Kidney epithelial cell (primary cell): Measurements from ENCODE around the gene SDCCAG8. TPM values are rescaled to one million over a fixed set of nuclear protein-coding genes. Genes with fewer than 3 reads are reported as not detected.

ENCODE experiments used
- DNase-seq: peaks from one replicate; pipeline ENCODE4 v3.0.0-alpha.2; 2010; ENCODE audit warnings: low read depth
- H3K27me3 ChIP-seq: 2 replicates; pipeline ENCODE4 v1.6.0; 2011; ENCODE audit warnings: low read length; ENCODE audit not compliant: control insufficient read depth, insufficient read depth
- H3K36me3 ChIP-seq: 2 replicates; pipeline ENCODE4 v1.5.1; 2011; ENCODE audit warnings: low read length; ENCODE audit not compliant: control insufficient read depth, insufficient read depth
- H3K4me3 ChIP-seq: 2 replicates; pipeline ENCODE4 v1.5.1; 2011; ENCODE audit warnings: low read depth, mild to moderate bottlenecking, control low read depth, low read length
- total RNA-seq: library from RNA; depleted of rRNA; stranded (reverse); fragments of >200 nt; gene quantifications from 2 replicates; pipeline ENCODE4 v1.2.3, GENCODE V29; 2015
- TF ChIP-seq, protein P1 (sequence below): IDR thresholded peaks from 2 replicates; pipeline ENCODE4 v1.5.1; 2011; ENCODE audit warnings: mild to moderate bottlenecking, moderate library complexity, low read length, control low read depth, inconsistent platforms; ENCODE audit not compliant: insufficient read depth, poor library complexity, severe bottlenecking

SDCCAG8 gene
- total RNA-seq, 1 donor from 2014 or later: 46.9 TPM

DNA sequence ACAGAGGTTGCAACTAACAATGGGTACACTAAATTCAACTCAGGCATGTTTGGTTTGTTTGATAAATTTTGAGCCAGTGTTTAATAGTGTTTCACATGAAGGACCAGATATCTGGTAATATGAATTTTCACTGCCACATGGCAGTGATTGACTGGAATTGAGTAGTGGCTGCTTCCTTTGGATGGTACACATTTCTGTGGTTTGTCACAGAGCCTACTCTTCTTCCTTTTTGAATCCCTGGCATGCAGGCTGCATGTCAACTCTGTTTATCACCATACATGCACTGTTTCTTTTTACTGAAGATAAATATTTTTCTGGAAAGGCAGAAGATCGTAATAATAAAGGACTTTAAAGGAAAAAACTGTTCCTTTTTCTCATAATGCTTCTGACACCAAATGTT lies 35.5 kb downstream of the SDCCAG8 start:
- no peak overlapping the region for H3K4me3 ChIP-seq
- no peaks in the 10 kb centered on the region for H3K27me3 ChIP-seq
- no peak for DNase-seq
- TF ChIP-seq, protein P1, sequence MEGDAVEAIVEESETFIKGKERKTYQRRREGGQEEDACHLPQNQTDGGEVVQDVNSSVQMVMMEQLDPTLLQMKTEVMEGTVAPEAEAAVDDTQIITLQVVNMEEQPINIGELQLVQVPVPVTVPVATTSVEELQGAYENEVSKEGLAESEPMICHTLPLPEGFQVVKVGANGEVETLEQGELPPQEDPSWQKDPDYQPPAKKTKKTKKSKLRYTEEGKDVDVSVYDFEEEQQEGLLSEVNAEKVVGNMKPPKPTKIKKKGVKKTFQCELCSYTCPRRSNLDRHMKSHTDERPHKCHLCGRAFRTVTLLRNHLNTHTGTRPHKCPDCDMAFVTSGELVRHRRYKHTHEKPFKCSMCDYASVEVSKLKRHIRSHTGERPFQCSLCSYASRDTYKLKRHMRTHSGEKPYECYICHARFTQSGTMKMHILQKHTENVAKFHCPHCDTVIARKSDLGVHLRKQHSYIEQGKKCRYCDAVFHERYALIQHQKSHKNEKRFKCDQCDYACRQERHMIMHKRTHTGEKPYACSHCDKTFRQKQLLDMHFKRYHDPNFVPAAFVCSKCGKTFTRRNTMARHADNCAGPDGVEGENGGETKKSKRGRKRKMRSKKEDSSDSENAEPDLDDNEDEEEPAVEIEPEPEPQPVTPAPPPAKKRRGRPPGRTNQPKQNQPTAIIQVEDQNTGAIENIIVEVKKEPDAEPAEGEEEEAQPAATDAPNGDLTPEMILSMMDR: no peak
- H3K36me3 ChIP-seq: no peaks in the 10 kb centered on the region

DNA sequence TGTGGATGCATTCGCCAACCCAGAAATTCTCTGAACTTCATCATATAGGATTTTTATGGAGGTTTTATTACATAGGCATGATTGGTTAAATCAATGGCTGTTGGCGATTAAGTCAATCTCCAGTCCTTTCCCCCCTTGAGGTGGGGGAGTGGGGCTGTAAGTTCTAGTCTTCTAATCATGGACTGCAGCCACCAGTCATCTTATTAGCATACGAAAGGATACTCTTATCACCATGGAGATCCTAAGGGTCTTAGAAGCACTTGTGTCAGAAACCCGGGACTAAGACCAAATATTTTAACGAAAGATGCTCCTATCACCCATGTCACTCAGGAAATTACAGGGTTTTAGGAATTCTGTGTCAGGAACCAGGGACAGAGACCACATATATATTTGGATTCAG lies 36.3 kb downstream of the SDCCAG8 start:
- no peak for DNase-seq
- TF ChIP-seq, protein P1: no peak
- no peak overlapping the region for H3K4me3 ChIP-seq
- no peaks in the 10 kb centered on the region for H3K36me3 ChIP-seq
- H3K27me3 ChIP-seq: no peaks in the 10 kb centered on the region

DNA sequence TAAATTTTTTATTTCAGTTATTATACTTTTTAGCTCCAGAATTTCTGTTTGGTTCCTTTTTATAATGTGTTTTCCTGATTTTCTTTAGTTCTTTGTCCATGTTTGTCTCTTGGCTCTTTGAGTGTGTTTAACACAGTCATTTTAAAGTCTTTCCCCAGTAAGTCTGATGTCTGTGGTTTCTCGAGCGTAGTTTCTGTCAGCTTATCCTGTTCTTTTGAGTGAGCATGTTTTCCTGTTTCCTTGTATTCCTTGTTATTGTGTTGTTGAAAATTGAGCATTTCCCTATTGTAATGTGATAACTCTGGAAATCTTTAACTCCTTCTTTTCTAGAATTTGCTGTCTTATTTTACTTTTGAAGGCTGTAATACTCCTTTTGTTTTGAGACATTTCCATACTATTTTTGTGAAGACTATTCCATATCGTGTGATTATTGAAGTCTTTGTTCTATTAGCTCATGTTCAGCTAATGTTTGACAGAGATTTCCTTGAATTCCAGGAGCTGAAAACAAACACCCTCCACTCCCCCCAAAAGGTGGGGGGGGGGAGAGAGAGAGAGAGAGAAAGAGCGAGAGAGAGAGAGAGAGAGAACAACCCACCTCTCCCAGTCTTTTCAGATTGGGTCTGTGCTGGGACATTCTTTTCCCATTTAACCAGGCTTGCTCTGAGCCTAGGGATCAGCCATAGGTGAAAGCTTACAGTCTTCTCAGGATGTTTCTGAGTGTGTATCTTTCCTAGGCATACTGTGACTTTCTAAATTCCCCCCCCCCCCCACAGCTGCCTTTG lies 38.3 kb downstream of the SDCCAG8 start:
- DNase-seq: no peak
- no peak overlapping the region for H3K4me3 ChIP-seq
- H3K36me3 ChIP-seq: no peaks in the 10 kb centered on the region
- TF ChIP-seq, protein P1: no peak
- H3K27me3 ChIP-seq: no peaks in the 10 kb centered on the region

DNA sequence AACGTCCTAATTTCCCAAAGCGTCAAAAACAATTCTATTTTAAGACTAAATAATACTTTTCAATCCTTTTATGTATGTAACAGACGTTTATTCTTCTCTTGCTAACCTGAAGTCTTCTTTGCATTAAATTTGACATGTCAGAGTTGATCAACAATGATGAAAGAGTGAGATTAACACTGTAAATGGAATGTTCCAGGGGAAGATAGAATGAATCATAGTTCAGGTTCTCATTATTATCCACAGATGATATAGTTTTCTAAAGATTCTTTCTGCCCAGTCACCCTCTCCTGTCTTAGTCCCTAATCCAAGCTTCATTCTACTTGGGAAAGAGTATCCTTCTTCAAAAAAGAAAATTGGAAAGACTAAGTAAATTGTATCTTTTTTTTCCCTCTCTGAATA lies 38.9 kb downstream of the SDCCAG8 start:
- no peak for DNase-seq
- TF ChIP-seq, protein P1: no peak
- no peaks in the 10 kb centered on the region for H3K27me3 ChIP-seq
- H3K4me3 ChIP-seq: no peak overlapping the region
- no peaks in the 10 kb centered on the region for H3K36me3 ChIP-seq

DNA sequence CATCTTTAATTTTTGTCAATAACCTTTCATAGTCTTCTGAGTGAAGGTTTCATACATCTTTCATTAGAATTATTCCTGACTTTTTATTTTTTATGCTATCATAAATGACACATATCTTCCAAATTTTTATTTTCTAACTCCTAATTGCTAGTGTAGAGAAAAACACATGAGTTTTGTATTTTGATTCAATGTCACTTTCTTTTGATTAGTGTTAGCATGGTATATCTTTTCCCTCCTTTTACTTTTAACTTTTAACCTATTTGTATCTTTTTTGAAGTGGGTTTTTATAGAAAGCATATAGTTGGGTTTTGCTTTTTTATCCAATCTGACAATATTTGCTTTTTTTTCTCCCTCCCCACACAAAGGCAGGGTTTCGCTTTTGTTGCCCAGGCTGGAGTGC lies 43.2 kb downstream of the SDCCAG8 start:
- Histone ChIP-seq H3K4me3 (no peak overlapping the region), H3K27me3 (no peaks in the 10 kb centered on the region), H3K36me3 (no peaks in the 10 kb centered on the region)
- TF ChIP-seq, protein P1: no peak
- no peak for DNase-seq

DNA sequence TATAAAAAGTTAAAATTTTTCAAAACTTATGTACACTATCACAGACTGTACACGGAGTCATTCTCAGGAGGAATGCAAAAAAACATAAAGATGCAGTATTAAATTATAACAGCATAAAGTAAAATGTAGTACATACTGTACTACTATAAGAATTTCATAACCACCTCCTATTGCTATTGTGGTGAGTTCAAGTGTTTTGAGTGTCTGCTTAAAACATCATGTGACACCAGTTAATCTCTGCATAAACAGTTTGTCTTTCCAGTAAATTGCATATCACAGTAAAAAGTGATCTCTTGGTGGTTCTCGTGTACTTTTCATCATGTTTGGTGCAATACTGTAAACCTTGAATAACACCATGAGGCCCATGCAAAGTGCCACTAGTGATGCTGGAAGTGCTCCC lies 45.2 kb downstream of the SDCCAG8 start:
- Histone ChIP-seq H3K27me3 (no peaks in the 10 kb centered on the region), H3K4me3 (no peak overlapping the region), H3K36me3 (no peaks in the 10 kb centered on the region)
- TF ChIP-seq, protein P1: no peak
- no peak for DNase-seq
